CD4-positive, alpha-beta T cell treated with Interleukin-10 for 1 hour (primary cell): ENCODE data around the gene POLH.
"Not testable (repeated sequence)": the region's sequence is repeated elsewhere in the genome, so short reads cannot be mapped to it uniquely, and the experiment has no call there.

ENCODE experiments used
- DNase-seq: peaks from one replicate; pipeline ENCODE4 v3.0.0-alpha.2; 2020

Gene POLH

DNA sequence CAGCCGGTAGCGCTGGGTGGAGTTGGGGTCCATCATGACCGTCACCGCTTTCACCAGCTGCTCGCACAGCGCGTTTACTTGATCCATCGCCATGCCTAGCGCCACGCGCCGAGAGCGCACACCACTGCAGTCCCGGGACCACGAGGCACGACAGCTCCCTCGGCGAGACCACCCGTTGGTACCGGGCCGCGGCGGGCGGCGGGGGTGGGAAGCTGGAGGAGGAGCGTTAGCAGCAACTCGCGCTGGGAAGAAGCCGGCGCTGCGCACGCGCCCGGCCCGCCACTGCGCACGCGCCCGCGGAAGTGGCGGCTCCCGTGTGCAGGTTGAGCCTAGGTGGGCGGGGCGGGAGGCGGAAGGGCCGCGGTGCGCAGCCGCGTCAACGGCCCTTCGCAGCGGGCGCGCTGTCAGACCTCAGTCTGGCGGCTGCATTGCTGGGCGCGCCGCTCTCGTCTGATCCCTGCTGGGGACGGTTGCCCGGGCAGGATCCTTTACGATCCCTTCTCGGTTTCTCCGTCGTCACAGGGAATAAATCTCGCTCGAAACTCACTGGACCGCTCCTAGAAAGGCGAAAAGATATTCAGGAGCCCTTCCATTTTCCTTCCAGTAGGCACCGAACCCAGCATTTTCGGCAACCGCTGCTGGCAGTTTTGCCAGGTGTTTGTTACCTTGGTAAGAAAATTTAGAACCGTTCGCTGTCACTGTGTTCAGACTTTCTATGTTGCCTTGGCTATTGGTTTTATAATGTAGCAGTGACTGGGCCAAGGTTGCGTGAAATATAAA is at the start of gene POLH, which contains the start of gene XPO5:
TSS of gene POLH (plus strand) at position 414 of the 780 bp plus-strand sequence. CDS start 6,135 bp downstream, outside the sequence.
TSS of gene XPO5 (minus strand) at position 267 of the 780 bp plus-strand sequence. CDS start at position 93, 174 bp downstream.
- DNase-seq, result peak; percentile 92

DNA sequence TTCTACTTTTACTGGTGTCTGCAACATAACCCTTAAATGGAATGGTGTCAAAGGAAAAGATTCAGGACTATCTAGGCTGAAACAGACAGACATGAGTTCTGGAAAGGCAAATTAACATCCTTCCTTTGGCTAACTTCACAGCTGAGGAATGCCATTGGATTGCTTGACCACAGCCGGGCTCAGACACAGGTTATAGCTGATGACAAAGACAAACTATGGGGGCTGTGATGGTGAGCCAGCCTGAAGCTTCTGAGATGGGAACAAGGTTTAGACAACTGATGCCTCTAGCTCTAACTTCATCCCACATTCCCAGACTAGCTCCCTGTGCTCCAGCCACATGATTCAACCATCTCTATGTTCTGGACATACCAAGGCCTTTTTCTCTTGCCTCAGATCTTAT is 43.8 kb upstream of the POLH start:
- no peak for DNase-seq

DNA sequence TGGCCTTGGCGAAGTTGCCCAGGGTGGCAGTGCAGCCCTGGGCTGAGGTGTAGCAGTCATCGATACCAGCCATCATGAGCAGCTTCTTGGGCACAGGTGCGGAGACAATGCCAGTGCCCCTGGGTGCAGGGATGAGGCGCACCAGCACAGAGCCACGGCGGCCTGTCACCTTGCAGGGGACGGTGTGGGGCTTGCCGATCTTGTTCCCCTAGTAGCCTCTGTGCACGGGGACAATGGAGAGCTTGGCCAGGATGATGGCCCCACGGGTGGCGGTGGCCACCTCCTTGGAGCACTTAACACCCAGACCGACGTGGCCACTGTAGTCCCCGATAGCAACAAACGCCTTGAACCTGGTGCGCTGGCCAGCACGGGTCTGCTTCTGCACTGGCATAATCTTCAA is 37.0 kb upstream of the POLH start:
- DNase-seq, result not testable (repeated sequence)

DNA sequence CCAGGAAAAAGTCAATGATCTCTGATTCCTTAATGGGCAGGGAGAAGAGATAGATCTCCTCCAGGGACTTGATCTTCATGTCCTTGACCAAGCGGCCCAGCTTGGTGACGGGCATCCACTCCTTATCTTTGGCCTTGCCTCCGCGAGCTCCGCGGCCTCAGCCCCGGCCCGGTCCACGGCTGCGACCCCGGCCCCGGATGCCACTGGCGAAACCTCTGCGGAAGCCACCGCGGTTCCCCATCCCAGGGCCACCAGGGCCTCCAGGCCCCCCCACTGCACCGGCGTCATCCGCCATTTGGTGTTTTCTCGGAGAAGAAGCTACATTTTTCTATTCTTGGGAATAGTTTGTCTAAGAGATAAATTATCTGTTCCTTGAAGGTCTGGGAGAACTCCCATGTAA is 36.6 kb upstream of the POLH start:
- not testable (repeated sequence) for DNase-seq

DNA sequence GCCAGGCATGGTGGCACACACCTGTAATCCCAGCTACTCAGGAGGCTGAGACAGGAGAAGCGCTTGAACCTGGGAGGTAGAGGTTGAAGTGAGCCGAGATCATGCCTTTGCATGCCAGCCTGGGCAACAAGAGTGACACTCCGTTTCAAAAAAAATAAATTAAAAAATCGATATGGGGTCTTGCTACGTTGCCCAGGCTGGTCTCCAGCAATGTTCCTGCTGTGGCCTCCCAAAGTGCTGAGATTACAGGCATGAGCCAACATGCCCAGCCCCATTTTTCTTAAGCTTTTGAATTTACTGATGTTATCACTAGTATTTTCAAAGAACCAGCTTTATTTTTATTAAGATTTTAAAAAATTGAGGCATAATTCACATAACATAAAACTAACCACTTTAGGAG is 35.5 kb upstream of the POLH start:
- no peak for DNase-seq

DNA sequence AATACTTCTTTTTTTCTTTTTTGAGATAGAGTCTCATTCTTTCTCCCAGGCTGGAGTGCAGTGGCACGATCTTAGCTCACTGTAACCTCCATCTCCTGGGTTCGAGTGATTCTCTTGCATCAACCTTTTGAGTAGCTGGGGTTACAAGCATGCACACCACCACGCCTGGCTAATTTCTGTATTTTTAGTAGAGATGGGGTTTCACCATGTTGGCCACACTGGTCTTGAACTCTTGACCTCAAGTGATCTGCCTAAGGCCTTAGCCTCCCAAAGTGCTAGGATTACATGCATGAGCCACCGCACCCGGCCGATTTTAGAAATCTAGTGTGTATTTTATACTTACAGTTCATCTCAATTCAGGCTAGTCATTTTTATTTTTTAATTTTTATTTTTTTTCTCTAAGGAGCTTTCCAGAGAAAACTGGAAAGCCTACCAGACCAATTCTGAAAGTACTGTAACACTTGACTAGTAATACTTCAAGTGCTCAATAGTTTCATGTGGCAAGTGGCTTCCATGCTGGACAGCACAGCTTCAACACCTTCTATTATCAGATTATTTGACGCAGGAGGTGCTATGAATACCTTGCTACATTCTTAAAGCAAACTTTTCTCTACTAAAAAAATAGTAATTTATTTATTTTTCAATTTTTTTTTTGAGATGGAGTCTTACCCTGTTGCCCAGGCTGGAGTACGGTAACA is 34.1 kb upstream of the POLH start:
- no peak for DNase-seq

DNA sequence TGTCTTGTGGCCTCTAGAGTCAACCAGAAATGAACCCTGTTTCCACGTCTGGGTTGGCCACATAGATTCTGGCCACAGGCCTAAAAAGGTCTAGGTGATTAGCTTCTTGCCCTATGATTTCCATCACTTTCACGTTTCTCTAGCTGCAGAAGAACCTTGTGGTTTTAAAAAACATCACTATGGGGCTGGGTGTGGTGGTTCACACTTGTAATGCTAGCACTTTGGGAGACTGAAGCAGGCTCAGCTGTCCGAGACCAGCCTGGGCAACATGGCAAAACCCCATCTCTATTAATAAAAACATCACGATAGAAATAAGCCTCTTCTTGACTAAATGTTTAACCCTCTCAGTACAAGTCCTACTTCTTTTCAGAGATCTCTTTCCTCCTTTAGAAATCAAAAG is 31.5 kb upstream of the POLH start:
- peak; percentile 14 for DNase-seq

DNA sequence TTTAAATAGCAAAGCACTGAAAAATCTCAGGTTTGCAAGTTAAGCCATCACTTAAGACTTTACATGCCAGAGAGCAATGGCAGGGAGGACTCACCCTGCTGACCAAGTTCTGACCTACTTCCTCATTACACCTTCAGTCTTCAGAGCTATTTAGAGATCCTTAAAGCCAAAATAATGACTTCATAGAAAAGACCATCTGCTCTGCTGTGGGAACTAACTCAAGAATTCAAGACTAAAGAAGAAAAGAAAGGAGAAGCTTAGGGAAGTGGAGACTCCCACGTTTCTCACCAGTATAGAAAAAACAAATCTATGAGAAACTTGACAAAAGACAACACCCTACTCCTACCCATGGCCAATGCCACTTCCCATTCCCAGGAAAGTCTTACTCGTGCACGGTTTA is 28.8 kb upstream of the POLH start:
- DNase-seq, result no peak

DNA sequence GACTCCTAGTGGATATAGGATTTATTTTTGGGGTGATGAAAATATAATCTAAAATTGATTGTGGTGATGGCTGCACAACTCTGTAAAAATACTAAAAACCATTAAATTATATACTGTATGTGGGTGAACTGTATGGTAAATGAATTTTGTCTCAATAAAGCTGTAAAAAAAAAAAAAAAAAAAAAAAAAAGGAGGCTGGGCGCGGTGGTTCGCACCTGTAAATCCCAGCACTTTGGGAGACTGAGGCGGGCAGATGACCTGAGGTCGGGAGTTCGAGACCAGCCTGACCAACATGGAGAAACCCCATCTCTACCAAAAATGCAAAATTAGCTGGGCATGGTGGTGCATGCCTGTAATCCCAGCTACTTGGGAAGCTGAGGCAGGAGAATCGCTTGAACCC is 18.4 kb upstream of the POLH start:
- DNase-seq, result not testable (repeated sequence)

DNA sequence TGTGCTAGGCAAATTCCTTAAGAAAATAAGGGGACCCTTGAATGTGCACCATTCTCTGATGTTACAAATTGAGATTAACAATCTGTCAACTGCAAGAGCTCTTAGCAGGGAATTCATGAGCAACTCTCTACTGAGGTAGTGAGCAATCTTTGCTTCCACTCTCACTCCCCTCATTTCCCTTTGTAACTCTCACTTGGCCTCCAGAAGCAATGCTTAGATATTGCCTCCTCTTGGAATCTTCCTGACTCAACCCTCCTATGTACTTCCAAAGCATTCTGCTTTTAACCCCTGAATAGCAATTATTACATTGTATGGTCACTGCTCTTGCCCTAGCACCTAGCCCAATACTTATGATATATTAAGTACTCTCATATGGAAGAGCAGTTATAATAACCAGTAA is 16.7 kb upstream of the POLH start:
- no peak for DNase-seq

DNA sequence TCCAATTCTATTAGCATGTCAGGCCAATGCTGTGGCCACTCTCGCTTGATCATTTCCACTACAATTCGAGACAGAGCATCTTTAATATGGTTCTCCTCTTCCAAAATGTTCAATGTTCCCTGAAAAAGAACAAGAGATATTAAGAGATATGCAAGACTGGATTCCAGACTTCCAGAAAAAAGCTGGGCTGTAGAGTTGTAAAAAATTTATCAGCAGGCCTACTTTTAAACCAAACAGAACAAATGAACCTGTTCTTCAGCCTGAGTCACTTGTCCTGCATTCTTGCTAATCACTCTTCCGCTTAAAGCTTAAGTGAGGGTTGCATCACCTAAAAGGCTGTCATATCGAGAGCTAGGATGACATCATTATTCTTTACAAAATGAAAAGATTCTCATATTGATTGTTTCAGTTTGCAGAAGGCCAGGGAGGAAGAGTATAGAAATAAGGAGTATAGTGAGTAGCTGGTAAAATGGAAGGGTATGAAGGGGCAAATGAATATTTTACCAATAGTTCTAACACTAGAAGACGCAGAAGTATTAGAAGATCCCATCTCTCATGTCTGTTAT is 5.0 kb upstream of the POLH start:
- no peak for DNase-seq

DNA sequence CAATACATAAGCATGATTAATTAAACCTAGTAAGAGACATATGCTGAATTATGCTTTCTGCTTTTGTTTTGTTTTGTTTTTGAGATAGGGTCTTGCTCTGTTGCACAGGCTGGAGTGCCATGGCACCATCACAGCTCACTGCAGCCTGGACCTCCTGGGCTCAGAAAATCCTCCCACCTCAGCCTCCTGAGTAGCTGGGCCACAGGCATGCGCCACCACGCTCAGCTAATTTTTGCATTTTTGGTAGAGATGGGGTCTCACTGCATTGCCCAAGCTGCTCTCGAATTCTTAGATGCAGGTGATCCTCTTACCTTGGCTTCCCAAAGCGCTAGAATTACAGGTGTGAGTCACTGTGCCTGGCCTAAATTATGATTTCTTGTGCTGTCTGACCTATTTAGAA is 4.0 kb upstream of the POLH start:
- no peak for DNase-seq

DNA sequence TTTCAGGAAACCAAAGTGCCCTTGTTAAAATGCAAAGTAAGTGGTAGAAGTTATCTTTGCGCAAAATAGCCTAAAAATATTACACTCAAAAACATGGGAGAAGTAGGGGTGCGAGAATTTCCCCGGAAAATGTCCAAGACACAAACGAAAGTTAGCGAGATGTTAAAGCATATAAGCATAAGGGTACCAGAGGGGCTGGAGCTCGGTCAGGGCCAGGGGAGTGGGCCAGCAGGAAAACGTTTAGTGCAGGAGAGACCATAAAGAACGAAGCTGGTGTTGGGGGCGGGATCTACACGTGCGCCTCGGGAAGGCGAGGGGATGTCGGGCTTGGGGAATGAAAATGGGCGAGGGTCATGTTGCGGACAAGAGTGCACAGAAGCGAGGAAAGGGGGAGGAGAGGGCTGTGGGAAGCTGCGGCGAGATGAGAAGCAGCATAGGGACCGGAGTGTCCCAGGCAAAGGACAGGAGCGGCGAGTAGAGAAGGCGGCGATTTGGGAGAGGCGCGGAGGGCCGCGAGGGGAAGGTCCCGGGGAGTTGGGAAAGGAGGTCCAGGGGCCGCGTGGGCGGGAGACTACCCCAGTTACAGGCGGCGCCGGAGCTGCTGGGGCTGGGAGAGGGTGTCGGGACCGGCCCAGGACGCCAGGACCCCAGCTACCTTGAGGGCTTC is 747 bp upstream of the POLH start:
- DNase-seq, result no peak

DNA sequence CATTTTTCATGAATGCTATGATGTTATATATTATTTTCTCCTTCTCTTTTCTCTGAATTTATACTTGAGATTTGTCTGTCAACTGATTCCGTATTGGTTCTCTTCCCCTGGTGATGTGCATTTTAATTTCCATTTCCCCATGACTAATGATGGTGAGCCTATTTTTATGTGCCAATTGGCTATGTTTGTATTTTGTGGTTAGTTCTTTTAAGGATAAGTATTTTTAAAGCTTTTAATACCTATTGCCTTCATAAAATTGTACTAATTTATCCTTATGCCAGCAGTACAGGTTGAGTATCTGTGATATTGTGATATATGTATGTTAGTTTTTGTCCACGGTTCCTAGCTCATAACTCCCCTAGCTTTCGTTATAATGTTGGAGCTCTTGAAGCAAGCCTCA is 2.8 kb downstream of the POLH start:
- no peak for DNase-seq

DNA sequence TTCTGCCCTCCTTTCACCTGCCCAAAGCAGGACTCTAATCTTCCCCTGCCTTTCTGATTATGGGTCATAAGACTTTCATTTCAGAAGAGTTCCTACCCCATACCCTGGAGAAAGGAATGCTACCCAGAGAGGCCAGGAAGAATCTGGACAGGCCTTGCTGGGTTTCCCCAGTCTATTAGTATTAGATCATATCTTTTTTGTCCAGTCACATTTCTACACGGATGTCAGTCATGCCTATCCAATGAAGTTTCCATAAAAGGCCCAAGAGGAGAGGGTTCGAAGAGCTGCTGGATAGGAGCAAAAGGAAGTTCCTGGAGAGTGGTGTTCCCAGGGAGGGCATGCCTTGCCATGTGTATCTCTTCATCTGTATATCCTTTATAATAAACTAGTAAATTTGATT is 3.2 kb downstream of the POLH start:
- DNase-seq, result no peak

DNA sequence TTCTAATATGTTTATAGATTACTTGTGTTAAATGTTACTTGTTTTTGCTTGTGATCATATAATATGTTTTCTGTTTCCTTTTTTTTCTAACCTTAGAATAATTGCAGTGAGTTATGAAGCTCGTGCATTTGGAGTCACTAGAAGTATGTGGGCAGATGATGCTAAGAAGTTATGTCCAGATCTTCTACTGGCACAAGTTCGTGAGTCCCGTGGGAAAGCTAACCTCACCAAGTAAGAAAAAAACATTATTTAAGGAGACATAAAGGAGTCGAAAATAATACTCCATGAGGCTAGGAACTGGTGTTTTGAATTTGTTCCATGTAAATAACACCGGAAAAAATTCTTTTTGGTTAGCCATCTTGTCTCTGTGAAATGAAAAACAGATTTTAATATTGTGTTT is 6.9 kb downstream of the POLH start:
- DNase-seq, result no peak

DNA sequence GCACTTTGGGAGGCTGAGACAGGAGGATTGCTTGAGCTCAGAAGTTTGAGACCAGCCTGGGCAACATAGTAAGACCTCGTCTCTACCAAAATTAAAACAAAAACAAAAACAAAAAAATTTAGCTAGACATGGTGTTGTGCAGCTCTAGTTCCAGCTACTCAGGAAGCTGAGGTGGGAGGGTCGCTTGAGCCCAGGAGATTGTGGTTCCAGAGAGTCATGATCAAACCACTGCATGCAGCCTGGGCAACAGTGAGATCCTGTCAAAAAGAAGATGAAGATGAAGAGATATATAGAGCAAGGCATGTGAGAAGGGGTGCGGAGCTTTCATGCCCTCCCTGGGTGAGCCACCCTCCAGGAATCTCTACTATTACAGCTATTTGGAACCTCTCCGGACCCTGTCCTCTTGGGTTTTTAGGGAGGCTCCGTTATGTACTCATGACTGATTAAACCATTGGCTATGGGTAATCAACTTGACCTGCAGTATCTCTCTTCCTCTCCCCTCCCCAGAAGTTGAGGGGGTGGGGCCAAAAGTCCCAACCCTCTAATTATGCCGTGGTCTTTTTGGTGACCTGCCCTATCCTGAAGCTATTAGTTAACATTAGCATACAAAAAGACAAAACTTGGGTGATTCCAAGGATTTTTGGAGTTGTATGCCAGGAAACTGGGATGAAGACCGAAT is 9.0 kb downstream of the POLH start:
- peak; percentile 37 for DNase-seq

DNA sequence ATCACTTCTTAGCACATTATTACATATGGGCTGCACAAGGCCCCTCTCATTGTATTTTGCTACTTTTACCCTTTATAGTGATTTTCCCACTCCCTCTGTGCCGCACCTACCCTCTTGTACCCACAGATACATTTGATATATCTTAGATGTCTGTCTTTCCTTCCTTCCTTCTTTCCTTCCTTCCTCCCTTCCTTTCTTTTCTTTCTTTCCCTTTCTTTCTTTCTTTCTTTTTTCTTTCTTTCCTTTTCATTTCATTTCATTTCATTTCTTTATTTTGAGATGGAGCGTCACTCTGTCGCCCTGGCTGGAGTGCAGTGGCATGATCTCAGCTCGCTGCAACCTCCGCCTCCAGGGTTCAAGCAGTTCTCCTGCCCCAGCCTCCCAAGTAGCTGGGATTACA is 12.2 kb downstream of the POLH start:
- DNase-seq, result no peak

DNA sequence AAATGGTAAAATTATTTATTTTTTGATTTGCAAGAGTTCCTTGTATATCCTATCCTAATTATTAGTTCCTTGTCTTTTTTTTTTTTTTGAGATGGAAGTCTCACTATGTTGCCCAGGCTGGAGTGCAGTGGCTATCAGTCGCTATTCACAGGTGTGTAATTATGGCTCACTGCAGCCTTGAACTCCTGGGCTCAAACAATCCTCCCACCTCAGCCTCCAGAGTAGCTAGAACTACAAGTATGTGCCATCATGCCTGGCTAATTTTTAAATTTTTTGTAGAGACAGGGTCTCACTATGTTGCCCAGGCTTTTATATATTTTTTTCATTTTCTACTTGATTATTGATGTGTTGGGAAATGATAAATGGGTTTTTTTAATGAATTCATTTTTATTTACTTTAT is 13.6 kb downstream of the POLH start:
- DNase-seq, result not testable (repeated sequence)

DNA sequence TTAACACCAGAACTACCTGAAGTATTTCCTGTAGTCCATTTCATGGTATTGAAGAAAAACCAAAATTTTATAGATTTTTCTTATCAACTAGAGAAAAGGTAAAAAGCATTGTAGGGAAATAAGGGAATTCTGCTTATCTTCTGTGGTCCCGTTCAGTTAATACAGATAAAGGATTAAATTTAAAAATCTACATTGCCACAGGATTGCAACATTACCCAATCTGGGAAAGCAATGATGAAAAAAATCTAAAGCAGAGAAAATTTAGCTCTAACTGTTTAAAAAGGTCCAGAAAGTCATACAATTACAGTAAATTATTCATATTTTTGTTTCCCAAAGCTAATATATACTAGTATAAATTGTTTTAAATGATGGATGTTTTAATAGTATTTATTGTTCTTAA is 18.0 kb downstream of the POLH start:
- DNase-seq, result no peak

DNA sequence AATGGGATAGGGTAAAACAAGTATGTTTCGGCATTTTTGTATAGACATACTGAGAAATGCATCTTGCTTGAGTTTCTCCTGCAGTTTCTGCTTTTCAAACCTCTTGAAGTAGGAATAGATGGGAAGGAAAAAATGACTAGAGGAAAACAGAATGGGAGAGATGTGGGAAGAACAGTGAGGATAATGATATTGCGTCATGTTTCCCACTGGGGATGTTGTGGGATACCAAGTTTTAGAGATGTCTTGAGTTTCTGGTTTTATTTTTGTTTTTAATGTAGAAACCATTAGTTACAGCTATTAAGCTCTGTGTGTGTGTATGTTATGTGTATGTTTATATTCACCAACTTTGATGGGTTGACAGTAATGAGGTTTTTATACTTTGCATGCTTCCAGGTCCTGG is 24.6 kb downstream of the POLH start:
- no peak for DNase-seq

DNA sequence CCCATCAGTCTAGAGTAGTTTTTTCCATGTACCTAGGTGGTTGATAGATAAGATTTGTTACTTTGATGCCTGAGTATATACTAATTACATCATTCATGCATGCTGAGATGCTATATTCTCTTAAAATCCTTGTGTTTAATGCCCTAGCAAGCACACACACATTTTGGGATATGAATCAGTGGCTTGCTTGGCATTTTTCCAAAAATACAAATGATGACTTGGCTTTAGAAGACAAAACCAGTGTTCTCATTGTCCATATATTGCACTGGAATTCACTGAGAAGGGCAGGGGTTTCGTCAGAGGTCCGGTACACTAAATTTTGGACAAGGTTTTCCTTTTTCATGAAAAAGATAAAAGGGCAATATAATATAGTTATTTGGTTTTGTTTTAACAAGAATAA is 28.2 kb downstream of the POLH start:
- DNase-seq, result no peak

DNA sequence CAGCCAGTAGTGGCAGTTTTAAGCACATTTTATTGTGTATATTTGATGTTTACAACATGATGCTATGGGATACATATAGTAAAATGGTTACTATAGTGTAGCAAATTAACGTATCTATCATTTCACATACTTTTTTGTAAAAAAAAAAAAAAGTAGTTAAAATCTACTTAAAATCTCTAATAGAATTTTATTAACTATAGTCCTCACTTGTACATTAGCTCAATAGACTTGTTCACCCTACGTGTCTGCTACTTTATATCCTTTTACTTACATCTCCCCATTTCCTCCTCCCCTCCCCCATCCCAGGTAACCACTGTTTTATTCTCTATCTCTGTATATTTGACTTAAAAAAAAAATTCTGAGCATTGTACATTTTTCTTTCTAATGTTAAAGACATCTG is 30.0 kb downstream of the POLH start:
- no peak for DNase-seq
